GM23338 (cell line): ENCODE measurements around the gene DCAF17. TPM values are rescaled to one million over a fixed set of nuclear protein-coding genes. Genes with fewer than 3 reads are reported as not detected.

Experiments
- ATAC-seq: fragments of 200-7000 bp; cut with Tn5 transposase; 3 replicates; pipeline ENCODE4 v1.9.1; 2020
- DNase-seq: peaks from one replicate; pipeline ENCODE4 v3.0.0-alpha.2; 2015; ENCODE audit warnings: low spot score
- H2AFZ ChIP-seq: fragments of 200-600 bp; sonication (generic); 2 replicates; pipeline ENCODE4 v1.8.0; 2016; ENCODE audit warnings: antibody characterized with exemption, mild to moderate bottlenecking, moderate library complexity
- H3F3A ChIP-seq: fragments of 200-600 bp; sonication (generic); replicated peaks from 2 replicates; pipeline ENCODE4 v1.8.0; 2017; ENCODE audit warnings: antibody characterized with exemption, mixed run types, low read depth
- H3K27ac ChIP-seq: fragments of 200-600 bp; sonication (generic); 2 replicates; pipeline ENCODE4 v1.6.1; 2016; ENCODE audit warnings: low read depth
- H3K27me3 ChIP-seq: fragments of 200-600 bp; sonication (generic); 2 replicates; pipeline ENCODE4 v1.8.0; 2016; ENCODE audit warnings: mild to moderate bottlenecking, mixed run types, moderate library complexity; ENCODE audit not compliant: insufficient read depth
- H3K36me3 ChIP-seq: fragments of 200-600 bp; sonication (generic); 2 replicates; pipeline ENCODE4 v1.8.0; 2016; ENCODE audit warnings: mild to moderate bottlenecking; ENCODE audit not compliant: insufficient read depth
- H3K4me1 ChIP-seq: fragments of 200-600 bp; sonication (generic); 2 replicates; pipeline ENCODE4 v1.8.0; 2016; ENCODE audit warnings: mild to moderate bottlenecking, moderate library complexity; ENCODE audit not compliant: insufficient read depth
- H3K4me2 ChIP-seq: fragments of 200-600 bp; sonication (generic); 2 replicates; pipeline ENCODE4 v1.7.1; 2017; ENCODE audit warnings: mixed run types
- H3K4me3 ChIP-seq: fragments of 200-600 bp; sonication (generic); 2 replicates; pipeline ENCODE4 v1.6.1; 2016; ENCODE audit warnings: mixed run types
- H3K79me2 ChIP-seq: fragments of 200-600 bp; sonication (generic); replicated peaks from 2 replicates; pipeline ENCODE4 v1.8.0; 2017; ENCODE audit warnings: mild to moderate bottlenecking; ENCODE audit not compliant: insufficient read depth
- H3K9me2 ChIP-seq: fragments of 200-600 bp; sonication (generic); 2 replicates; pipeline ENCODE4 v1.8.0; 2017; ENCODE audit not compliant: insufficient read depth
- H4K20me1 ChIP-seq: fragments of 200-600 bp; sonication (generic); replicated peaks from 2 replicates; pipeline ENCODE4 v1.8.0; 2017; ENCODE audit warnings: mild to moderate bottlenecking; ENCODE audit not compliant: insufficient read depth
- H3K27ac Mint-ChIP-seq: 2 replicates; pipeline ENCODE4 v1.8.0; 2020; ENCODE audit warnings: inconsistent platforms, mild to moderate bottlenecking, moderate library complexity, mixed read lengths
- H3K27me3 Mint-ChIP-seq: 3 replicates; pipeline ENCODE4 v1.8.0; 2022; ENCODE audit warnings: low read depth, mild to moderate bottlenecking, moderate library complexity, mixed read lengths, inconsistent platforms; ENCODE audit not compliant: insufficient read depth, poor library complexity
- H3K36me3 Mint-ChIP-seq: 3 replicates; pipeline ENCODE4 v1.8.0; 2021; ENCODE audit warnings: low read depth, mild to moderate bottlenecking, inconsistent platforms, moderate library complexity, mixed read lengths
- H3K4me1 Mint-ChIP-seq: 3 replicates; pipeline ENCODE4 v1.8.0; 2020; ENCODE audit warnings: mild to moderate bottlenecking, inconsistent platforms, mixed read lengths
- H3K4me3 Mint-ChIP-seq: 3 replicates; pipeline ENCODE4 v1.8.0; 2021; ENCODE audit warnings: moderate library complexity, mild to moderate bottlenecking, inconsistent platforms, mixed read lengths
- H3K9me3 Mint-ChIP-seq: 3 replicates; pipeline ENCODE4 v1.8.0; 2020; ENCODE audit warnings: moderate library complexity, mild to moderate bottlenecking, inconsistent platforms, mixed read lengths
- ETS1 ChIP-seq: IDR thresholded peaks from 2 replicates; pipeline ENCODE4 v1.6.1; 2016; ENCODE audit warnings: antibody characterized with exemption
- EZH2phosphoT487 ChIP-seq: fragments of 200-600 bp; sonication (generic); IDR thresholded peaks from one replicate; pipeline ENCODE4 v1.8.1; 2018; ENCODE audit warnings: antibody characterized with exemption; ENCODE audit not compliant: unreplicated experiment
- JUNB ChIP-seq: IDR thresholded peaks from one replicate; pipeline ENCODE4 v1.6.1; 2016; ENCODE audit warnings: antibody characterized with exemption; ENCODE audit not compliant: unreplicated experiment
- POLR2AphosphoS5 ChIP-seq: IDR thresholded peaks from 2 replicates; pipeline ENCODE4 v1.6.1; 2016; ENCODE audit warnings: antibody characterized with exemption, low read depth
- ZNF114 ChIP-seq: fragments of 250-450 bp; sonication (Bioruptor Pico); IDR thresholded peaks from 2 replicates; pipeline ENCODE4 v1.5.0; 2020; ENCODE audit warnings: mild to moderate bottlenecking, moderate library complexity
- ZNF331 ChIP-seq: fragments of 250-450 bp; sonication (Bioruptor Pico); IDR thresholded peaks from 2 replicates; pipeline ENCODE4 v1.5.0; 2020; ENCODE audit warnings: low read depth, mild to moderate bottlenecking, moderate library complexity
- ZNF462 ChIP-seq: fragments of 250-450 bp; sonication (Bioruptor Pico); IDR thresholded peaks from 2 replicates; pipeline ENCODE4 v1.5.0; 2020; ENCODE audit warnings: mild to moderate bottlenecking, moderate library complexity
- polyA plus RNA-seq: library from polyadenylated mRNA; unstranded; fragments of >200 nt; fragmentation: Nextera tagmentation; extraction: Ambion mirVana; gene quantifications from 2 replicates; pipeline ENCODE4 v1.2.1, GENCODE V29; 2016
- total RNA-seq: library from RNA; depleted of rRNA; stranded (reverse); fragments of >200 nt; shearing (Covaris generic); gene quantifications from 2 replicates; pipeline ENCODE4 v1.2.3, GENCODE V29; 2014

The DCAF17 gene
- total and polyA plus RNA-seq, 2 experiments from 2014 or later, result 11.0 to 37.3 TPM

- DNase-seq (no peak), ATAC-seq (no peak)
- no peaks in the 10 kb centered on the region for H3K79me2 ChIP-seq
- H3K27me3 ChIP-seq, result no peaks in the 10 kb centered on the region
- no peak overlapping the region for H3K27ac ChIP-seq
- H3K4me3 Mint-ChIP-seq, result no peak overlapping the region
- H3K36me3 Mint-ChIP-seq, result 0 out of 3 replicates have a peak, but pooled peaks cover 2% of the 10 kb centered on the region
- H3K9me3 Mint-ChIP-seq, result no peaks in the 10 kb centered on the region
- TF ChIP-seq ETS1, result no peak
- no peak for TF ChIP-seq POLR2AphosphoS5
- no peak for TF ChIP-seq JUNB
- TF ChIP-seq EZH2phosphoT487, result no peak
- no peak overlapping the region for H2AFZ ChIP-seq
- no peak overlapping the region for H3K4me2 ChIP-seq
- no peaks in the 10 kb centered on the region; the same call in 1 of the 2 replicates for H3F3A ChIP-seq
- H3K36me3 ChIP-seq, result no peaks in the 10 kb centered on the region
- peaks cover 2% of the 10 kb centered on the region for H3K27me3 Mint-ChIP-seq
- H3K4me3 ChIP-seq, result no peak overlapping the region
- H3K27ac Mint-ChIP-seq, result no peak overlapping the region
- H3K4me1 ChIP-seq, result peaks cover 14% of the 10 kb centered on the region; the same call in 1 of the 2 replicates
- no peaks in the 10 kb centered on the region for H3K9me2 ChIP-seq
- peaks cover 23% of the 10 kb centered on the region for H3K4me1 Mint-ChIP-seq
- no peaks in the 10 kb centered on the region for H4K20me1 ChIP-seq
Observed at GRCh38 chr2:171487201-171487600, 53.2 kb downstream of the DCAF17 start.

GRCh38 chr2:171487803-171488259 is 53.8 kb downstream of the DCAF17 start:
- H3K79me2 ChIP-seq, result no peaks in the 10 kb centered on the region
- ATAC-seq, result no peak
- no peaks in the 10 kb centered on the region for H3K36me3 ChIP-seq
- H3F3A ChIP-seq, result no peaks in the 10 kb centered on the region; the same call in 1 of the 2 replicates
- no peak overlapping the region for H2AFZ ChIP-seq
- Mint-ChIP-seq H3K4me3 (no peak overlapping the region), H3K9me3 (no peaks in the 10 kb centered on the region), H3K36me3 (no peaks in the 10 kb centered on the region), H3K27ac (no peak overlapping the region), H3K27me3 (peaks cover 2% of the 10 kb centered on the region), H3K4me1 (peaks cover 17% of the 10 kb centered on the region)
- no peak overlapping the region for H3K4me3 ChIP-seq
- no peaks in the 10 kb centered on the region for H3K9me2 ChIP-seq
- H3K4me2 ChIP-seq, result no peak overlapping the region
- H3K27ac ChIP-seq, result no peak overlapping the region
- TF ChIP-seq ZNF462 (CRISPR knock-in tag) (no peak), ETS1 (no peak), ZNF114 (CRISPR knock-in tag) (no peak), ZNF331 (no peak)
- H3K27me3 ChIP-seq, result no peaks in the 10 kb centered on the region
- no peaks in the 10 kb centered on the region for H4K20me1 ChIP-seq
- H3K4me1 ChIP-seq, result peaks cover 8% of the 10 kb centered on the region; the same call in 1 of the 2 replicates
- DNase-seq, result no peak
